GM18502 (cell line): ENCODE data around the gene CADPS.

Source experiments
- ATAC-seq: cut with Tn5 transposase; IDR thresholded peaks from one replicate; pipeline ENCODE4 v1.9.1; 2021; ENCODE audit warnings: mild to moderate bottlenecking; ENCODE audit not compliant: unreplicated experiment, poor library complexity

CADPS gene

GRCh38 chr3:62404321-62404720, 470.9 kb downstream of the CADPS start:
- no peak for ATAC-seq

- ATAC-seq = no peak
These were observed 471.5 kb downstream of the CADPS start for GRCh38 chr3:62403765-62404164.

- ATAC-seq = no peak
These were observed 482.5 kb downstream of the CADPS start for GRCh38 chr3:62392626-62393292.

GRCh38 chr3:62387251-62387650, 488.0 kb downstream of the CADPS start:
- no peak for ATAC-seq

GRCh38 chr3:62379321-62379798, 495.9 kb downstream of the CADPS start:
- no peak for ATAC-seq

GRCh38 chr3:62378921-62379320, 496.3 kb downstream of the CADPS start:
- ATAC-seq = no peak

GRCh38 chr3:62378311-62378789, 496.9 kb downstream of the CADPS start:
- no peak for ATAC-seq

GRCh38 chr3:62376906-62377877, 498.0 kb downstream of the CADPS start:
- no peak for ATAC-seq

- no peak for ATAC-seq
These were observed 498.8 kb downstream of the CADPS start for GRCh38 chr3:62376454-62376720.

GRCh38 chr3:62375655-62376453, 499.4 kb downstream of the CADPS start:
- ATAC-seq = no peak

GRCh38 chr3:62374341-62375218, 500.6 kb downstream of the CADPS start:
- ATAC-seq = no peak

- no peak for ATAC-seq
These were observed 501.4 kb downstream of the CADPS start for GRCh38 chr3:62373714-62374333.

GRCh38 chr3:62373215-62373614, 502.0 kb downstream of the CADPS start, which contains the start of gene FEZF2:
Gene FEZF2, minus strand, starts transcription at chr3:62373550. Its CDS starts 682 bp downstream, at chr3:62372868.
- ATAC-seq = no peak

GRCh38 chr3:62372621-62373041, 502.6 kb downstream of the CADPS start:
- ATAC-seq = no peak

- no peak for ATAC-seq
These were observed 503.3 kb downstream of the CADPS start for GRCh38 chr3:62371720-62372591.

- ATAC-seq = no peak
These were observed 504.1 kb downstream of the CADPS start for GRCh38 chr3:62370858-62371719.

- no peak for ATAC-seq
These were observed 504.9 kb downstream of the CADPS start for GRCh38 chr3:62370112-62370857.
